Stimulated activated naive CD8-positive, alpha-beta T cell treated with anti-CD3 and anti-CD28 coated beads, Interleukin-15, Interleukin-2, amounts not matched to agents 100 ng/mL and 50 ng/mL, for 24 hours (primary cell): ENCODE measurements around the gene BST1.

ENCODE experiments used
- H3K27ac Mint-ChIP-seq: one replicate; pipeline ENCODE4 v1.8.0; 2021; ENCODE audit warnings: mild to moderate bottlenecking, mixed read lengths
- H3K27me3 Mint-ChIP-seq: one replicate; pipeline ENCODE4 v1.8.0; 2021; ENCODE audit warnings: mixed read lengths
- H3K36me3 Mint-ChIP-seq: one replicate; pipeline ENCODE4 v1.8.0; 2021; ENCODE audit warnings: low read depth, mixed read lengths
- H3K4me1 Mint-ChIP-seq: one replicate; pipeline ENCODE4 v1.8.0; 2021; ENCODE audit warnings: low read depth, mixed read lengths
- H3K4me3 Mint-ChIP-seq: one replicate; pipeline ENCODE4 v1.8.0; 2021; ENCODE audit warnings: mild to moderate bottlenecking, mixed read lengths
- H3K9me3 Mint-ChIP-seq: one replicate; pipeline ENCODE4 v1.8.0; 2021; ENCODE audit warnings: mixed read lengths

Gene BST1

DNA sequence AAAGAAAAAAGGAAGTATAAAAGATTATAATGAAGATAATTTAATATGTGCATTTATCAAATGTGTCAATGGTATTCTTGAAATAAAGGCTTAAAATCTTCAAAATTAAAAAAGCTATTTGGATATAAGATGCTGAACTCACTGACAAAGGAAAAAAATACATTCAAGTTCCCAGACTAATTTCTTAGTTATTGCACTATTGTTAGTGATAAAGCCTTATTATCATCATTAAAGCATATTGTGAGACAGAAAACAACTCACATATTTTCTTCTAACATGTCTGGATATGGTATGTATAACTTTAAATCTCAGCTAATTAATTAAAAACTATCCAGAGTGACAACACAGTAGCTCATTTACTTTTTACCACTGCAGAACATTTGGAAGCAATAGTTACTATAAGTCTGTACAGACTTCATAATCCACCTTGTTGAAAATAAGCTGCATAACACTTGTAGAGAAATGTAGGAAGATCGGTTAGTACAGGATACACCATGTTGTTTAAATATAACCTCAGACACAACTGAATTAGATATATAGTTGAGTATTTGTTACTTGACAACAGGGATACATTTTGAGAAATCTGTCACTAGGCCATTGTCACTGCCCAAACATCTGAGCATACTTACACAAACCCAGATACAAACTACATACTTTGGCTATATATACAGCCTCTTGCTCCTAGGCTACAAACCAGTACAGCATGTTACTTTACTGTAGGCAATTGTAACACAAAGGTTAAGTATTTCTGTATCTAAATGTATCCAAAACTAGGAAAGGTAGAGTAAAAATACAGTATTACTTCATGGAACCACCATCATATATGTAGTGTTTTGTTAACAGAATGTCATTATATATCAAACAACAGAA lies 34.1 kb upstream of the BST1 start:
- Mint-ChIP-seq H3K9me3 (no peaks in the 10 kb centered on the region), H3K4me3 (no peak overlapping the region), H3K27me3 (no peaks in the 10 kb centered on the region), H3K27ac (no peak overlapping the region), H3K36me3 (peaks cover 11% of the 10 kb centered on the region), H3K4me1 (peaks cover 24% of the 10 kb centered on the region)

GRCh38 chr4:15670576-15670975 lies 32.3 kb upstream of the BST1 start:
- H3K27ac Mint-ChIP-seq = no peak overlapping the region
- no peak overlapping the region for H3K4me3 Mint-ChIP-seq

GRCh38 chr4:15672101-15672500 lies 30.8 kb upstream of the BST1 start:
- Mint-ChIP-seq H3K9me3 (no peaks in the 10 kb centered on the region), H3K27ac (no peak overlapping the region)

More at GRCh38 chr4:15670576-15670975, 32.3 kb upstream of the BST1 start:
- no peaks in the 10 kb centered on the region for H3K27me3 Mint-ChIP-seq
- no peaks in the 10 kb centered on the region for H3K9me3 Mint-ChIP-seq
- H3K4me1 Mint-ChIP-seq = peaks cover 16% of the 10 kb centered on the region
- H3K36me3 Mint-ChIP-seq = peaks cover 11% of the 10 kb centered on the region

GRCh38 chr4:15673337-15673736 lies 29.5 kb upstream of the BST1 start:
- Mint-ChIP-seq H3K27me3 (no peaks in the 10 kb centered on the region), H3K4me1 (peaks cover 15% of the 10 kb centered on the region), H3K27ac (no peak overlapping the region), H3K36me3 (no peaks in the 10 kb centered on the region), H3K4me3 (no peak overlapping the region), H3K9me3 (no peaks in the 10 kb centered on the region)

More at GRCh38 chr4:15672101-15672500, 30.8 kb upstream of the BST1 start:
- H3K36me3 Mint-ChIP-seq = peaks cover 4% of the 10 kb centered on the region
- H3K4me3 Mint-ChIP-seq = no peak overlapping the region
- no peaks in the 10 kb centered on the region for H3K27me3 Mint-ChIP-seq
- peaks cover 9% of the 10 kb centered on the region for H3K4me1 Mint-ChIP-seq

- Mint-ChIP-seq H3K4me3 (no peak overlapping the region), H3K27me3 (no peaks in the 10 kb centered on the region), H3K4me1 (peaks cover 18% of the 10 kb centered on the region), H3K27ac (no peak overlapping the region), H3K36me3 (no peaks in the 10 kb centered on the region), H3K9me3 (no peaks in the 10 kb centered on the region)
Observed at GRCh38 chr4:15674046-15674445, 28.8 kb upstream of the BST1 start.

DNA sequence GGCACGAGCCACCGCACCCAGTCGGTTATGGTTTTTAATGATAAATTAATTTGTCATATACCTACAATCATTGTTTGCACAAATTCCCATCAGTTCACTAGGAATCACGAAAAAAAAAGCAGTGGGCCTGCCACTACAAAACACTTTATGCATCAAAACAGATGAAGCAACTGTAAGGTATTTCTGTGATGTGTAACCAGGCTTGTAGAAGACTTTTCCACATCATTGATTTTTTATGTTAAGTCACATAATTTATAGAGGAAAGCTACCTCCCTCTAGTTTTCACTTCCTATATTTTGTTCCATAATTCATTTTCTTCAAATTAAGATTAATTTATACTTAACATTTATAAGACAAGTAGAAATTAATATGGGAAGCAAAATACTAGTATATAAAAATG lies 27.9 kb upstream of the BST1 start:
- no peaks in the 10 kb centered on the region for H3K27me3 Mint-ChIP-seq
- H3K4me1 Mint-ChIP-seq = peaks cover 24% of the 10 kb centered on the region
- H3K9me3 Mint-ChIP-seq = no peaks in the 10 kb centered on the region
- H3K36me3 Mint-ChIP-seq = peaks cover 6% of the 10 kb centered on the region
- H3K27ac Mint-ChIP-seq = no peak overlapping the region
- no peak overlapping the region for H3K4me3 Mint-ChIP-seq

GRCh38 chr4:15675356-15675755 lies 27.5 kb upstream of the BST1 start:
- Mint-ChIP-seq H3K4me1 (peaks cover 23% of the 10 kb centered on the region), H3K27ac (no peak overlapping the region), H3K27me3 (no peaks in the 10 kb centered on the region), H3K4me3 (no peak overlapping the region), H3K36me3 (peaks cover 8% of the 10 kb centered on the region), H3K9me3 (no peaks in the 10 kb centered on the region)

GRCh38 chr4:15676039-15676438 lies 26.8 kb upstream of the BST1 start:
- Mint-ChIP-seq H3K9me3 (no peaks in the 10 kb centered on the region), H3K27ac (no peak overlapping the region), H3K36me3 (peaks cover 8% of the 10 kb centered on the region), H3K4me3 (no peak overlapping the region), H3K27me3 (no peaks in the 10 kb centered on the region), H3K4me1 (peaks cover 23% of the 10 kb centered on the region)

DNA sequence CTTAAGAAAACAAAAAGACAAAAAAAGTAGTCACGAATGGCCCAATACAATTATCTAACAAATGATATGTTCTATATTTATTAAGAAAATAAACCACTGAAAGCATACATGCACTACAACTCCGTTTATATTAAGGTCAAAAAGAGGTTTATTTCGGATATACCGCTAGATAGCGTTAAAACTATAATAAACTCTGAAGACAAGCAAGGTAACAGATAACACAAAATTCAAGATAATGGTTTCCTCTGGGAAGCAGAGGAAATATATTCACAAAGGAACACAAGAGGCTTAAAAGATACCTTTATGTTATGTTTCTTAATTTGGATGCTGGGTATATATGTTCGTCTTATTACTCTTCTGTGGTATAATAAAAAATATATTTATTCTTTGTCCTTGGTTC lies 26.0 kb upstream of the BST1 start:
- Mint-ChIP-seq H3K27ac (no peak overlapping the region), H3K9me3 (no peaks in the 10 kb centered on the region), H3K27me3 (no peaks in the 10 kb centered on the region), H3K4me3 (no peak overlapping the region), H3K4me1 (peaks cover 23% of the 10 kb centered on the region), H3K36me3 (peaks cover 8% of the 10 kb centered on the region)

DNA sequence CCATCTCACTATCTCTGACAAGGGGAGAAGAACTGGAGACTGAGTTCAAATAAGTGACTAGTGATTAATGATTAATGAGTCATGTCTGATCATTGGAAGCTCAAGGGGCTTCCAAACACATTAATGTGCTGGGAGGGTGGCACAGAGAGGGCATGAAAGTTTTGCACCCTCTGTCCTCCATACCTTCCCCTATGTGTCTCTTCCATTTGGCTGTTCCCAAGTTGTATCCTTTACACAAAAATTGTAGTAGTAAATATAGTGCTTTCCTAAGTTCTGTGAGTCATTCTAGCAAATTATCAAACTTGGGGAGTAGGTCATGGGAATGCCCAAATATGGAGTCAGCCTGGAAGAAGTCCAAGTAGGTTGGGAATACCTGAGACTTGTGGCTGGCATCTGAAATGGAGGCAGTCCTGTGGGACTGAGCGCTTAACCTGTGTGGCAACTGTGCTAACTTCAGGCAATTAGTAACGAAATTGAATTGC lies 25.3 kb upstream of the BST1 start:
- Mint-ChIP-seq H3K27me3 (no peaks in the 10 kb centered on the region), H3K4me1 (peaks cover 30% of the 10 kb centered on the region), H3K4me3 (no peak overlapping the region), H3K27ac (no peak overlapping the region), H3K9me3 (no peaks in the 10 kb centered on the region), H3K36me3 (peaks cover 8% of the 10 kb centered on the region)

- peak overlapping the region; percentile 100 for H3K4me3 Mint-ChIP-seq
- no peaks in the 10 kb centered on the region for H3K27me3 Mint-ChIP-seq
- H3K27ac Mint-ChIP-seq = peak overlapping the region; percentile 99
- H3K36me3 Mint-ChIP-seq = peaks cover 22% of the 10 kb centered on the region
- no peaks in the 10 kb centered on the region for H3K9me3 Mint-ChIP-seq
- H3K4me1 Mint-ChIP-seq = peaks cover 47% of the 10 kb centered on the region
Observed at GRCh38 chr4:15681067-15681371, 21.8 kb upstream of the BST1 start.

GRCh38 chr4:15681372-15682241 lies 21.3 kb upstream of the BST1 start, which contains the start of gene FAM200B:
FAM200B (plus strand) TSS chr4:15681827; CDS start chr4:15686978, 5,151 bp downstream.
- Mint-ChIP-seq H3K9me3 (no peaks in the 10 kb centered on the region), H3K4me1 (peaks cover 43% of the 10 kb centered on the region), H3K27ac (peak within 1 kb of the TSS; percentile 99), H3K36me3 (peaks cover 28% of the 10 kb centered on the region), H3K27me3 (no peaks in the 10 kb centered on the region), H3K4me3 (peak within 1 kb of the TSS; percentile 100)

DNA sequence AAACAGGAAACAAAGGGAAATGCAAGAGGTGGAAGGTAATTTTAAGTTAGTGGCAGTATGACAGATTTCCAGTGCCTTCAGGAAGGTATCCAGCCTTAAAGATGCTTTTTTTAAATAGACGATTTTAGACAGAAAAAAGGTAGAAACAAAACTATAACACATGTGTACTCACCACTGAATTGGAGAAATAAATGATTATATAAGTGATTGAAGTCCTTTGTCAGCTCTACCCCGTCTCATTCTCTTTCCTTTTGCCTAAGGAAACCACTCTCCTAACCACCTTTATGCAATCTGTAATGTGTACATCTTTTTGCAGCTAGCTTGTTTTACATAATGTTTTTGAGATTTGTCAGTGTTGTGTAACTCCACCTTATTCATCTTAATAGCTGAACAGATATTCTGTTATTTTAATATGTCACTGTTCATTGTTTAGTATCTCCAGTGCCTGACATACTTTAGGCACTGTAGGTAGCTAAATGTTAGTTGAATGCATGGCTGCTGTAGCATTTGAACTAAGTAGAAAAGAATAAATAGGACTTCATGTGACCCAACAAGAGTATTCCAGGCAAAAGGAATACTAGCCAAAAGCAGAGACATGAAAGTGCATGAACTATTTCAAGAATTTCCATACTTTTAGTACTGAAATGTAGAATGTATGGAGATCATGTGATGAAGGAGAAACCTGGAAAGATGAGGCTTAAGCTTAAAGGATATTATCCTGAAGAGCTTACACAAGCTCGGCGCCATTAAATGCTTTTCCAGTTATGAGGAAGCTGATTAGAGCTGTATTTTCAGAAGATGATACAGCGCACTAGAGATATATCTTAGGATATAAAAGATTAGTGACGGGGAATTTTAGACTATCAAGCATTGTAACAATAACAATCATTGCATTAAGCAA lies 20.4 kb upstream of the BST1 start:
- Mint-ChIP-seq H3K4me1 (peaks cover 40% of the 10 kb centered on the region), H3K36me3 (peaks cover 36% of the 10 kb centered on the region), H3K9me3 (no peaks in the 10 kb centered on the region), H3K27me3 (no peaks in the 10 kb centered on the region), H3K4me3 (peak overlapping the region; percentile 100), H3K27ac (peak overlapping the region; percentile 99)

- H3K4me1 Mint-ChIP-seq = peaks cover 36% of the 10 kb centered on the region
- no peaks in the 10 kb centered on the region for H3K27me3 Mint-ChIP-seq
- H3K9me3 Mint-ChIP-seq = no peaks in the 10 kb centered on the region
- peak overlapping the region; percentile 100 for H3K4me3 Mint-ChIP-seq
- no peak overlapping the region for H3K27ac Mint-ChIP-seq
- peaks cover 43% of the 10 kb centered on the region for H3K36me3 Mint-ChIP-seq
Observed at GRCh38 chr4:15683143-15683495, 19.7 kb upstream of the BST1 start.
